Mesenchymal stem cell (in vitro differentiated cells and primary cell): ENCODE data around the gene YJEFN3.

ENCODE experiments used
- DNase-seq: peaks from one replicate; pipeline ENCODE4 v3.0.0-alpha.2; 2013
- H2AFZ ChIP-seq: one replicate; pipeline ENCODE4 v1.6.1; 2013; ENCODE audit warnings: low read depth, mild to moderate bottlenecking, control low read depth, inconsistent platforms, low read length, moderate library complexity
- H2AK5ac ChIP-seq: 2 replicates; pipeline ENCODE4 v1.6.1; 2013; ENCODE audit warnings: low read length, moderate library complexity, mild to moderate bottlenecking, inconsistent platforms; ENCODE audit not compliant: severe bottlenecking
- H2BK120ac ChIP-seq: one replicate; pipeline ENCODE4 v1.6.1; 2013; ENCODE audit warnings: low read depth, mild to moderate bottlenecking, inconsistent platforms, low read length, moderate library complexity
- H2BK12ac ChIP-seq, 2 experiments: one replicate each; pipeline ENCODE4 v1.6.1; 2013; ENCODE audit warnings: inconsistent platforms in 2 of 2, low read length in 2 of 2, mild to moderate bottlenecking in 2 of 2, moderate library complexity in 2 of 2, control low read depth in 1 of 2
- H2BK15ac ChIP-seq: one replicate; pipeline ENCODE4 v1.6.1; 2013; ENCODE audit warnings: mild to moderate bottlenecking, low read depth, inconsistent platforms; ENCODE audit not compliant: poor library complexity, severe bottlenecking
- H2BK5ac ChIP-seq: 2 replicates; pipeline ENCODE4 v1.6.1; 2013; ENCODE audit warnings: low read depth, mild to moderate bottlenecking, low read length, control low read depth, inconsistent platforms; ENCODE audit not compliant: poor library complexity, severe bottlenecking
- H3K14ac ChIP-seq, 2 experiments: one replicate each; pipeline ENCODE4 v1.6.1; 2013; ENCODE audit warnings: inconsistent platforms in 2 of 2, low read length in 2 of 2, control low read depth in 1 of 2, mild to moderate bottlenecking in 1 of 2, moderate library complexity in 1 of 2
- H3K18ac ChIP-seq, 2 experiments: one replicate each; pipeline ENCODE4 v1.6.1; 2013; ENCODE audit warnings: inconsistent platforms in 2 of 2, low read length in 2 of 2, control low read depth in 1 of 2, low read depth in 1 of 2, mild to moderate bottlenecking in 1 of 2
- H3K23ac ChIP-seq, 2 experiments: one replicate each; pipeline ENCODE4 v1.6.1; 2013; ENCODE audit warnings: inconsistent platforms in 2 of 2, low read length in 2 of 2, mild to moderate bottlenecking in 2 of 2, moderate library complexity in 2 of 2, control low read depth in 1 of 2
- H3K27ac ChIP-seq: 2 replicates; pipeline ENCODE4 v1.5.1; 2013; ENCODE audit warnings: mild to moderate bottlenecking, moderate library complexity, low read length, control low read depth, inconsistent platforms; ENCODE audit not compliant: poor library complexity, severe bottlenecking
- H3K27me3 ChIP-seq, 2 experiments: 2 replicates each; pipeline versions ENCODE4 v1.6.1 to v1.7.0; 2013; ENCODE audit warnings: low read length in 2 of 2, mild to moderate bottlenecking in 2 of 2, moderate library complexity in 2 of 2, control low read depth in 1 of 2, inconsistent platforms in 1 of 2; ENCODE audit not compliant: control insufficient read depth in 1 of 2, insufficient read depth in 1 of 2
- H3K36me3 ChIP-seq, 2 experiments: 2 replicates each; pipeline versions ENCODE4 v1.6.1 to v1.7.0; 2013; ENCODE audit warnings: low read length in 2 of 2, control low read depth in 1 of 2, inconsistent platforms in 1 of 2, low read depth in 1 of 2, mild to moderate bottlenecking in 1 of 2; ENCODE audit not compliant: insufficient read depth in 2 of 2, control insufficient read depth in 1 of 2
- H3K4ac ChIP-seq, 2 experiments: one replicate each; pipeline ENCODE4 v1.6.1; 2013; ENCODE audit warnings: inconsistent platforms in 2 of 2, low read length in 2 of 2, mild to moderate bottlenecking in 2 of 2, moderate library complexity in 2 of 2, control low read depth in 1 of 2, low read depth in 1 of 2
- H3K4me1 ChIP-seq: 2 replicates; pipeline ENCODE4 v1.6.1; 2013; ENCODE audit warnings: low read depth, low read length, control low read depth; ENCODE audit not compliant: control insufficient read depth, insufficient read depth
- H3K4me2 ChIP-seq: 2 replicates; pipeline ENCODE4 v1.6.1; 2013; ENCODE audit warnings: low read length, mild to moderate bottlenecking, inconsistent platforms; ENCODE audit not compliant: poor library complexity, severe bottlenecking
- H3K4me3 ChIP-seq, 2 experiments: 2 replicates each; pipeline versions ENCODE4 v1.5.1 to v1.7.0; 2013; ENCODE audit warnings: low read length in 2 of 2, mild to moderate bottlenecking in 2 of 2, control low read depth in 1 of 2, low read depth in 1 of 2; ENCODE audit not compliant: insufficient read depth in 1 of 2
- H3K79me1 ChIP-seq: replicated peaks from 2 replicates; pipeline ENCODE4 v1.6.1; 2013; ENCODE audit warnings: mild to moderate bottlenecking, control low read depth, low read length, inconsistent platforms; ENCODE audit not compliant: poor library complexity, severe bottlenecking
- H3K9ac ChIP-seq: 2 replicates; pipeline ENCODE4 v1.7.0; 2013; ENCODE audit warnings: mild to moderate bottlenecking, low read length, moderate library complexity
- H3K9me3 ChIP-seq: 2 replicates; pipeline ENCODE4 v1.7.0; 2013; ENCODE audit warnings: mild to moderate bottlenecking, low read length; ENCODE audit not compliant: control insufficient read depth
- H4K8ac ChIP-seq: one replicate; pipeline ENCODE4 v1.6.1; 2013; ENCODE audit warnings: inconsistent platforms, mild to moderate bottlenecking, low read length, moderate library complexity
- H4K91ac ChIP-seq: one replicate; pipeline ENCODE4 v1.6.1; 2013; ENCODE audit warnings: mild to moderate bottlenecking, low read length, inconsistent platforms
- WGBS: methylation state at CpG from one replicate; pipeline ENCODE4 v1.1.7; 2013; ENCODE audit warnings: mixed read lengths; 5-methylcytosine and 5-hydroxymethylcytosine counted together

Gene YJEFN3

GRCh38 chr19:19499272-19499995 is 29.3 kb upstream of the YJEFN3 start:
- WGBS: 96% methylated on average over 18 of the region's 18 CpGs
- no peak for DNase-seq
- no peak overlapping the region for H2BK120ac ChIP-seq
- H3K4ac ChIP-seq: no peak overlapping the region
- no peak overlapping the region for H3K14ac ChIP-seq
- no peak overlapping the region for H2BK5ac ChIP-seq
- H4K8ac ChIP-seq: no peak overlapping the region
- H4K91ac ChIP-seq: no peak overlapping the region
- no peak overlapping the region for H2BK12ac ChIP-seq
- H3K27me3 ChIP-seq: no peaks in the 10 kb centered on the region
- H3K9ac ChIP-seq: no peak overlapping the region
- no peak overlapping the region for H3K4me3 ChIP-seq
- no peak overlapping the region for H3K27ac ChIP-seq
- H2AFZ ChIP-seq: no peak overlapping the region
- H3K18ac ChIP-seq: no peak overlapping the region
- no peak overlapping the region for H2BK15ac ChIP-seq
- no peaks in the 10 kb centered on the region for H3K4me1 ChIP-seq
- no peaks in the 10 kb centered on the region for H3K9me3 ChIP-seq
- H3K36me3 ChIP-seq: peaks cover 93 to 94% of the 10 kb centered on the region in 2 experiments
- H2AK5ac ChIP-seq: no peak overlapping the region
- no peak overlapping the region for H3K23ac ChIP-seq
- H3K4me2 ChIP-seq: no peak overlapping the region
- H3K79me1 ChIP-seq: peaks cover 66% of the 10 kb centered on the region

DNA sequence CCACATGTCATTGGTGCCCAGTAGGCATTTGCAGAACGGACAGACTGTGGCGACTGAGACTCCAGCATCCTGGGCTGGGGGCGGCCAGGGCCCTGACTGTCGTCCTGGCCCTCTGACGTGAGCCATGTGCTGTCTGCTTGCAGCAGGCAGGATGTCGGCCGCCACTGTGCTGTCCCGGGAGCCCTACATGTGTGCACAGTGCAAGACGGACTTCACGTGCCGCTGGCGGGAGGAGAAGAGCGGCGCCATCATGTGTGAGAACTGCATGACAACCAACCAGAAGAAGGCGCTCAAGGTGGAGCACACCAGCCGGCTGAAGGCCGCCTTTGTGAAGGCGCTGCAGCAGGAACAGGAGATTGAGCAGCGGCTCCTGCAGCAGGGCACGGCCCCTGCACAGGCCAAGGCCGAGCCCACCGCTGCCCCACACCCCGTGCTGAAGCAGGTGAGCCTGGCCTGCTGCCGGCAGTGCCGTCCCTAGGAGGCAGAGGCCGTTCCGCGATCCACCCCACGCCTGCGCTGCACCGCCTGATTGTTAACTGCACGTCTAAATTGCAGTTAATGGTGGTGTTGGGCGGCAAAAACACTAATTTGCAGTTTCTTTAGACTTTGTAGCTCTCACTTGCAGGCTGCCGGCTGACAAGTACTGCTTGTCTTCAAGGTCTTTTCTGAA is 27.6 kb upstream of the YJEFN3 start:
- H4K91ac ChIP-seq: no peak overlapping the region
- H2BK12ac ChIP-seq: no peak overlapping the region
- H3K18ac ChIP-seq: no peak overlapping the region
- H3K4me2 ChIP-seq: no peak overlapping the region
- H2AK5ac ChIP-seq: no peak overlapping the region
- no peak overlapping the region for H3K27ac ChIP-seq
- H3K14ac ChIP-seq: no peak overlapping the region
- H3K79me1 ChIP-seq: peaks cover 65% of the 10 kb centered on the region
- no peak for DNase-seq
- H3K9ac ChIP-seq: no peak overlapping the region
- 93% methylated on average over 34 of the region's 34 CpGs for WGBS
- no peaks in the 10 kb centered on the region for H3K27me3 ChIP-seq
- peaks cover 97 to 99% of the 10 kb centered on the region in 2 experiments for H3K36me3 ChIP-seq
- H2BK15ac ChIP-seq: no peak overlapping the region
- H4K8ac ChIP-seq: no peak overlapping the region
- H3K23ac ChIP-seq: no peak overlapping the region
- H2BK120ac ChIP-seq: no peak overlapping the region
- H3K4me3 ChIP-seq: no peak overlapping the region
- no peaks in the 10 kb centered on the region for H3K9me3 ChIP-seq
- no peaks in the 10 kb centered on the region for H3K4me1 ChIP-seq
- H2AFZ ChIP-seq: no peak overlapping the region
- H2BK5ac ChIP-seq: no peak overlapping the region
- H3K4ac ChIP-seq: no peak overlapping the region

- 98% methylated on average over 15 of the region's 26 CpGs for WGBS
- no peak overlapping the region for H2BK5ac ChIP-seq
Measured at GRCh38 chr19:19501798-19502197, 26.9 kb upstream of the YJEFN3 start.

DNA sequence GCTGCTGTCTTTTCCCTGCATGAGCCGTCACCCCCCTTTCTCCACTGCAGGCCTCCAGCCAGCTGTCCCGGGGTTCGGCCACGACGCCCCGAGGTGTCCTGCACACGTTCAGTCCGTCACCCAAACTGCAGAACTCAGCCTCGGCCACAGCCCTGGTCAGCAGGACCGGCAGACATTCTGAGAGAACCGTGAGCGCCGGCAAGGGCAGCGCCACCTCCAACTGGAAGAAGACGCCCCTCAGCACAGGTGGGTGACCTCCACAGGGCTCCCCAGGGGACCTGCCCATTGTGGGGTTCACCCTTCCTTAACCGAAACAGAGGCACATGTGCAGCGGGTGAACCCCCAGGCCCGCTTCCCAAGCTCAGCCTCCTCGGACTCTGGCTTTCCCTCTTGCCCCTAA is 26.4 kb upstream of the YJEFN3 start:
- DNase-seq: no peak
- Histone ChIP-seq H3K79me1 (peaks cover 59% of the 10 kb centered on the region), H3K4me1 (no peaks in the 10 kb centered on the region), H2BK5ac (no peak overlapping the region), H3K4ac (no peak overlapping the region), H3K14ac (no peak overlapping the region), H3K4me2 (no peak overlapping the region), H3K27ac (no peak overlapping the region), H3K18ac (no peak overlapping the region), H2BK15ac (no peak overlapping the region), H2BK12ac (no peak overlapping the region), H3K27me3 (no peaks in the 10 kb centered on the region), H4K91ac (no peak overlapping the region), H3K23ac (no peak overlapping the region), H2AK5ac (no peak overlapping the region), H3K36me3 (peaks cover 93 to 99% of the 10 kb centered on the region in 2 experiments), H4K8ac (no peak overlapping the region), H2BK120ac (no peak overlapping the region), H2AFZ (no peak overlapping the region), H3K9ac (no peak overlapping the region), H3K4me3 (no peak overlapping the region), H3K9me3 (no peaks in the 10 kb centered on the region)
- 97% methylated on average over 19 of the region's 19 CpGs for WGBS

More at GRCh38 chr19:19501798-19502197, 26.9 kb upstream of the YJEFN3 start:
- Histone ChIP-seq H3K14ac (no peak overlapping the region), H2AK5ac (no peak overlapping the region), H3K4me2 (no peak overlapping the region), H4K8ac (no peak overlapping the region), H3K9me3 (no peaks in the 10 kb centered on the region), H3K4ac (no peak overlapping the region), H2BK120ac (no peak overlapping the region), H2BK15ac (no peak overlapping the region), H3K4me3 (no peak overlapping the region), H3K27me3 (no peaks in the 10 kb centered on the region), H3K36me3 (peaks cover 96 to 99% of the 10 kb centered on the region in 2 experiments), H3K27ac (no peak overlapping the region), H4K91ac (no peak overlapping the region), H2BK12ac (no peak overlapping the region), H3K23ac (no peak overlapping the region), H3K9ac (no peak overlapping the region), H3K4me1 (no peaks in the 10 kb centered on the region), H3K18ac (no peak overlapping the region), H2AFZ (no peak overlapping the region), H3K79me1 (peaks cover 60% of the 10 kb centered on the region)
- no peak for DNase-seq
